Measurements from ENCODE around the gene ADAD2. TPM values are rescaled to one million over a fixed set of nuclear protein-coding genes. Genes with fewer than 3 reads are reported as not detected.
"Not testable (repeated sequence)": the region's sequence is repeated elsewhere in the genome, so short reads cannot be mapped to it uniquely, and the experiment has no call there.

Gene ADAD2
- total and polyA plus RNA-seq, 5 experiments from 2014 or later: 0.10 to 0.21 (median 0.12) TPM; not detected in 2

DNA sequence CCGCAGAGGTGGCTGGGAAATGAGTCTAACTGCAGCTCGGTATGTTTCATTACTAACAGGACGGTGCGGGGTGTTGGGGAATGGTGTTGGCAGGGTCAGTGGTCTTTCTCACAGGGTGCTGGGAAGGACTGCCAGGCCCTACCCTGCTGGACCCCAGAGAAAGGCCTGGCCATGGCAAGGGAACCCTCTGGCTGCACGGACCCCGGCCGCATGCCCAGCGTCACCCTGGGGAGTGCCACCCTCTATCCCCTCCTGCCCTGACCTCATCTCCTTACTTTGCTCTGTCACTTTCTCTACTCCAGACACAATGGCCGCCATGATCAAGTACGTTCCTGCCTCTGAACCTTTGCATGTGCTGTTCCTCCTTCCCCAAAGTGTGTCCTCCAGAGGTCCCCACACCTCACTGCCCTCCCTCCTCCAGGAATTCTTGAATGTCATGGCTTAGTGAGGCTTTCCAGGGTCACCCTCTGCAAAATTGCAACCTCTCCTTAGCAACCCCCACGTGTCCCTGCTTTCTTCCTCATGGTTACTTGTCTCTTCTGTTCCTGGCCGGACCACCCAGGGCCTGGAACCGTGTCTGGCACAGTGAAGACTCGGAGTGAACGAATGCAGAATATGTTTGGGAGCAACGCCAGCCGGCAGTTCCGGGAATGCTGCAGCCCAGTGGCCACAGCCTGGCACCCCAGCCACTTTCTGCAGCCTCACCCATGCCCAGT lies 15.2 kb downstream of the ADAD2 start:
- Mint-ChIP-seq H3K9me3 (no peaks in the 10 kb centered on the region), H3K4me1 (no peaks in the 10 kb centered on the region), H3K4me3 (no peak overlapping the region), H3K27me3 (no peaks in the 10 kb centered on the region), H3K36me3 (no peaks in the 10 kb centered on the region), H3K27ac (no peak overlapping the region)
- POLR2A ChIA-PET: no interaction called here
- no peak for ATAC-seq
- DNase-seq: peak in 1 of 10 donors; percentile 26

DNA sequence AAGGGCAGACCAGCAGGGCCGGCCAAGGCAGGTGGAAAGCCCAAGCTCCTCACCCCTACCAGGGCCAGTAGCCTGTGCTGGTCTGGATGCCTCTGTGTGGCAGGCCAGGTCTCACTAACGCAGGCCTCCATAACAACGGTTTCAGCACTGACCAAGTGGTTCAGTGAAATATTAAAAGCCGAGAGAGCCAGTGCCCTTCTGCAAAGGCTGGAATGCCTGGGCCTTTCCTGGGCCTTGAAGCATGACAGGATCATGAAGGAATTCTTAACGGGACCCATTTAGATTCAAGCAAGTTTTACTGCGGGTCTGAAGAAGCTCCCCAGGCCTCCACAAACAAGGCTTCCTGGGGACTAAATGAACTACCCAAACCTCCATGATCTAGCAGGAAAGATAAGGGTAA lies 16.3 kb downstream of the ADAD2 start:
- POLR2A ChIA-PET: no interaction called here

DNA sequence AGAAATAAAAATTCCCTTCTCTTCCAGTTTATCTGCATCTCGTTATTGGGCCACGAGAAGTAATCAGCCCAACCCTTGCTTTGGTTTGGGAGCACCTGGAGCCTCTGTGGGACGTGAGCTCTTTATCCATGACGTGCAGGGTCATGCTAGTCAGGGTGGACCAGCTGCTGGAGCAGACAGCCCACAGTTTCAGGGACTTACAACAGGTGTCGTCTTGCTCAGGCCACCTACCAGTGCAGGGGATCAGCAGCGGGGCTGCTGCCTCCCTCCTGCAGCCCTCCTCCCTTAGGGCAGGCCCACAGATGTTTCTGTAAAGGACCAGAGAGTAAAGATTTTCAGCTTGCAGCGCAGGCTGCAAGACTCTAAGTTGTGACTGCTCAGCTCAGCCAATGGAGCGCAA lies 16.9 kb downstream of the ADAD2 start:
- no peaks in the 10 kb centered on the region for H3K36me3 Mint-ChIP-seq
- no peaks in the 10 kb centered on the region for H3K4me1 Mint-ChIP-seq
- POLR2A ChIA-PET: no interaction called here
- no peaks in the 10 kb centered on the region for H3K27me3 Mint-ChIP-seq
- no peak for ATAC-seq
- no peak overlapping the region for H3K27ac Mint-ChIP-seq
- DNase-seq: no peak
- H3K9me3 Mint-ChIP-seq: no peaks in the 10 kb centered on the region
- H3K4me3 Mint-ChIP-seq: no peak overlapping the region

More for the DNA sequence above, 16.3 kb downstream of the ADAD2 start:
- H3K36me3 Mint-ChIP-seq: no peaks in the 10 kb centered on the region
- H3K27me3 Mint-ChIP-seq: no peaks in the 10 kb centered on the region
- no peak for ATAC-seq
- no peak overlapping the region for H3K4me3 Mint-ChIP-seq
- H3K9me3 Mint-ChIP-seq: no peaks in the 10 kb centered on the region
- H3K27ac Mint-ChIP-seq: no peak overlapping the region
- DNase-seq: no peak
- no peaks in the 10 kb centered on the region for H3K4me1 Mint-ChIP-seq

DNA sequence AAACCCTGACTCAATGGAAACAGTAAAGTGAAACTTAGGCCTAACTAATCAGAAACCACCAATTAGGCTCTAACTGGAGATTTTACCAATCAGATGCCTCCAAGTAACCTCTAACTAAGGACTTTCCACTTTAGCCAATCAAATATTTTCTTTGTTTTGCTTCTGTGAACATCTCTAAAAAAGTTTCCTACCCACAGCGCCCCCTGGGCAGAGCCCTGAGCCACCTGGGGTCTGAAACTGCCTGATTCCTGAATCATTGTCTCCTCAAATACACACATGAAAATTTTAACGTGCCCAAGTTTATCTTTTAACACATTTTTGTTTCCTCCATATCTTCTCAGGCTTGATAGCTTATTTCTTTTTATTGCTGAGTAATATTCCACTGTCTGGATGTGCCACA lies 19.0 kb downstream of the ADAD2 start:
- no peak for ATAC-seq
- Mint-ChIP-seq H3K9me3 (no peaks in the 10 kb centered on the region), H3K4me3 (no peak overlapping the region), H3K36me3 (no peaks in the 10 kb centered on the region), H3K4me1 (no peaks in the 10 kb centered on the region), H3K27ac (no peak overlapping the region), H3K27me3 (no peaks in the 10 kb centered on the region)
- POLR2A ChIA-PET: no interaction called here
- no peak for DNase-seq

DNA sequence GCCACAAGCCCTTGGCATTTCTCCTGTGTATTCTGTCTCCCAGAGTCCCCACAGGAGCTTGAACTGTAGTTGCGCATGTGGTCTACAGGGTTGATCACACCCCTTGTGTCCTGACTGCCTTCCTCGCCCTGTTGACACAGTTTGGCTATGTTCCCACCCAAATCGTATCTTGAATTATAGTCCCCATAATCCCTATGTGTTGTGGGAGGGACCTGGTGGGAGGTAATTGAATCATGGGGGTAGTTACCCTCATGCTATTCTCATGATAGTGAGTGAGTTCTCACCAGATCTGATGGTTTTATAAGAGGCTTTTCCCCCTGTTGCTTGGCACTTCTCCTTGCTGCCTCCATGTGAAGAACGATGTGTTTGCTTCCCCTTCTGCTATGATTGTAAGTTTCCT lies 21.2 kb downstream of the ADAD2 start:
- peaks cover 0 to 4% (median 0%) of the 10 kb centered on the region in 5 donors for H3K27me3 Mint-ChIP-seq

DNA sequence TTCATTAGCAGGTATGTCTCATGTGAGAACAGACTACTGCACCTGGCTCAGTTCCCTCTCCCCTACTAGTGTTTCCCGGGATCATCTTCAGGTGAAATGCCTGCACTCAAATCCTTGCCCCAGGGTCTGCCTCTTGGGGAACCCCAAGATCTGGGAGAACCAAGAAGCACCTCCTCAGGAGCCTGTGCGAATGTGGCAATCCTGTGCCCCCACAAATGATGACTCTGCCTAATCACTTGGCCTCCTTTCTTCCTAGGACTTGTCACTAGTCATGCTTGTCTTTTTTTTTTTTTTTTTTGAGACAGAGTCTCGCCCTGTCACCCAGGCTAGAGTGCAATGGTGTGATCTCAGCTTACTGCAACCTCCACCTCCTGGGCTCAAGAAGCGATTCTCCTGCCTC lies 21.7 kb downstream of the ADAD2 start:
- DNase-seq (no peak), ATAC-seq (no peak)
- no peaks in the 10 kb centered on the region for H3K9me3 Mint-ChIP-seq
- H3K4me1 Mint-ChIP-seq: no peaks in the 10 kb centered on the region
- H3K36me3 Mint-ChIP-seq: no peaks in the 10 kb centered on the region
- peaks cover 0 to 6% (median 0%) of the 10 kb centered on the region in 5 donors for H3K27me3 Mint-ChIP-seq
- no peak overlapping the region for H3K4me3 Mint-ChIP-seq
- no peak overlapping the region for H3K27ac Mint-ChIP-seq
- POLR2A ChIA-PET: no interaction called here

More for the DNA sequence above, 21.2 kb downstream of the ADAD2 start:
- POLR2A ChIA-PET: no interaction called here
- no peaks in the 10 kb centered on the region for H3K4me1 Mint-ChIP-seq
- no peak overlapping the region for H3K4me3 Mint-ChIP-seq
- H3K36me3 Mint-ChIP-seq: no peaks in the 10 kb centered on the region
- H3K9me3 Mint-ChIP-seq: no peaks in the 10 kb centered on the region
- no peak for ATAC-seq
- DNase-seq: no peak
- no peak overlapping the region for H3K27ac Mint-ChIP-seq

DNA sequence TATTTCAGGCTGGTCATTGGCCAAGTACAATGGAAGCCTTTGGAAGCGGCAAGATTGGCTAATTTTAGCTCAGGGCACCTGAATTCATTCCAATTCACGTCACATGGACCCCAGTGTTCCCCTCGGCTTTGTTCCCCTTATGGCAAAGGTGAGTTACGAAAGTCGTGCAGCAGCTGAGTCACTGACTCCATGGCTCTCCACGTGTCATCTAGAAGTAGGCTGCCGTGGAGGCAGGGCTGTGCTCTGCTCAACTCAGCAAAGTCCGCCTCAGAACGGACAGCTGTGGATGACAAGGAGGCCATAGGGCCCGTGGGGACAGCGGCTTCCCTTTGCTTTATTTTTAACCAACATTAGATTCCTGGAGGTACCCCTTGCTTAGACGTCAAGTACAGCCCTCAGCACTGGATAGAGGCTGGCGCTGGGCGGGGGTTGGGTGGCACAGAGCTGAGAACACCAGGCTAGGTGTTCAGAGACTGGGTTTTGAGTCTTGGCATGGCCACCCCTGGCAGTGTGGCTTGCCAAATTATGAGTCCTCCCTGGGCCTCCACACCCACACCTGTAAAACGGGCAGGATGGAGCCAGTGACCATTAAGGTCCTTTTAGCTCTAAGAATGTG lies 23.6 kb downstream of the ADAD2 start:
- no peaks in the 10 kb centered on the region for H3K4me1 Mint-ChIP-seq
- H3K27me3 Mint-ChIP-seq: peaks cover 0 to 9% (median 0%) of the 10 kb centered on the region in 5 donors
- H3K27ac Mint-ChIP-seq: no peak overlapping the region
- no peak overlapping the region for H3K4me3 Mint-ChIP-seq
- no peaks in the 10 kb centered on the region for H3K36me3 Mint-ChIP-seq
- DNase-seq: no peak
- H3K9me3 Mint-ChIP-seq: no peaks in the 10 kb centered on the region
- no peak for ATAC-seq
- POLR2A ChIA-PET: no interaction called here

DNA sequence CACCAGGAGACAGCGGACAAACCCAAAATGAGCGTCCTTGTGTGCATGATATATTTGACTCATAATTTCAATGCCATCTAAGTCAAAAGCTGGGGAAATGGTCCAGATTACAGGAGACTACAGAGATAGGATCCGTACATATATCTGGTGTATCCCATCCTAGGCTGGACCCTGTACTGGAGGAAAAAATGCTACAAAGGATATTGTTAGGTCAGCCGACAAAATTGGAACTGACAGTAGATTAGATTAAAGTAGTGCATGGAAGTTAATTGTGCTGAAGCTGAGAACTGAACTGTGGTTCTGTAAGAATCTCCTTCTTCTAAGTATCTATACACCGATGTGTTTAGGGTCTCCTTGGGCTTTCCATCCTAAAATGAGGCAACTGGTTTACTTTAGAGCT lies 24.6 kb downstream of the ADAD2 start:
- no peak overlapping the region for H3K4me3 Mint-ChIP-seq
- no peak for DNase-seq
- POLR2A ChIA-PET: no interaction called here
- no peak for ATAC-seq
- peak overlapping the region in 1 of 10 donors; percentile 41 for H3K27ac Mint-ChIP-seq
- no peaks in the 10 kb centered on the region for H3K36me3 Mint-ChIP-seq
- H3K4me1 Mint-ChIP-seq: no peaks in the 10 kb centered on the region
- H3K27me3 Mint-ChIP-seq: peaks cover 0 to 9% (median 0%) of the 10 kb centered on the region in 5 donors
- H3K9me3 Mint-ChIP-seq: no peaks in the 10 kb centered on the region

DNA sequence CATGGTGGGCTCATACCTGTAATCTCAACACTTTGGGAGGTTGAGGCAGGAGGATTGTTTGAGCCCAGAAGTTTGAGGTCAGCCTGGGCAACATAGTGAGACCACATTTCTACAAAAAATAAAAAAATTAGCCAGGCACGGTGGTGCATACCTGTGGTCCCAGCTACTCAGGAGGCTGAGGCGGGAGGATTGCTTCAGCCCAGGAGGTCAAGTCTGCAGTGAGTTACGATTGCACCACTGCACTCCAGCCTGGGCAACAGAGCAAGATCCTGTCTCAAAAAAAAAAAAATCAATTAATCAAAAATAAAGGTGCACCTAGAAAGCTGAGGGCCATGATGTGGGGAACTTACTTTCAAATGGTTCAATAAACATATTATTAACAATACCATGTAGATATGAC lies 25.2 kb downstream of the ADAD2 start:
- DNase-seq, POLR2A ChIA-PET, H3K9me3 Mint-ChIP-seq, H3K27ac Mint-ChIP-seq, ATAC-seq, H3K36me3 Mint-ChIP-seq, H3K4me3 Mint-ChIP-seq, H3K4me1 Mint-ChIP-seq, H3K27me3 Mint-ChIP-seq: not testable (repeated sequence)

DNA sequence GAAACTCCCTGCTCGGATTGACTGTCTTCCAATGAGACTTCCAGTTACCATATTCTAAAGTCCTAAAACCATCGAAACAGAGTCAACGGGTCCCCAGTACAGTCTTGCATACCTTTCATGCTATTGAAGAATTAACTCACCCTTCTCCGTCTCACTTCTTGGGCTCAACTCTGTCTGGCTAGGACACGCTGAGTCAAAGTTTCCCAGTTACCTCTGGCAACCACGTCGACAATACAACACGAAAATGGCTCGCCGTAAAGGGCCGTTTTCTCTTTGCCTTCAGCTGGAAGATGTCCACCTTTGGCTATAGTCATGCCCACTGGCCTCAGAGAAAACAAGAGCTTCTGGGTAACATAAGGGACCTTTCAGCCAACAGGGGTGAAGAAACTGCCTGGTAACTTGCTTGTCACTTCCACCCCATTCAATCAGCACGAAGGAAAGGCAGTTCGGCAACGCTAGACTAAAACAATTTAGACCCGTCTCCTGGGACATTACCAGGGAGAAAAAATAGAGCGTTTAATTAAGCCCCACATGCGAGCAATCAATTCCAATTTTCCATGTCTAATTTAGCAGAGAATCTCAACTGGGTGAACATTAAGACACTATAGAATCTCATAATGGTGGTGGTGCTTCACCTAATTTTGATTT lies 27.3 kb downstream of the ADAD2 start:
- Mint-ChIP-seq H3K27ac (no peak overlapping the region), H3K4me3 (no peak overlapping the region)
- no peak for ATAC-seq

DNA sequence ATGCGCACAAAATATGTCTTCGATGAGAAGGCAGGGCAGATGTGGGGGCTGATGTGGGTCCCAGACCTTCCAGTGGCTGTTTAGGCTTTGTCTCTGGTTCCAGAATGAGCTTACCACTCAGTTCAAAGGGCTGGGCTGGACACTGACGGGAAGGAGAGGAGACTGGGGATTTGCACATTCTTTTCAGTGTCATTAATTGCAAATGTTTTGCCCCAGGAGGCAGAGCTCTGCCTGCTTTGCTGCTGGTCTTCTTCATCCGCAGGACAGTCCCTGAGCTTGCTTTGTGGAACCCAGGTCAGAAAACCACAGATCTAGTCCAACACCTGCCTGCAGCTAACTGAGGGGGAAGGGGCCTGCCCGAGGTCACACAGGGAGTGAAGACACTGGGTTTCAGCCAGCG lies 28.0 kb downstream of the ADAD2 start:
- no peaks in the 10 kb centered on the region for H3K36me3 Mint-ChIP-seq
- H3K27ac Mint-ChIP-seq: no peak overlapping the region
- POLR2A ChIA-PET: no interaction called here
- no peaks in the 10 kb centered on the region for H3K4me1 Mint-ChIP-seq
- no peak overlapping the region for H3K4me3 Mint-ChIP-seq
- H3K9me3 Mint-ChIP-seq: no peaks in the 10 kb centered on the region
- no peak for ATAC-seq
- DNase-seq: no peak
- peaks cover 0 to 10% (median 3%) of the 10 kb centered on the region in 5 donors for H3K27me3 Mint-ChIP-seq

More for the DNA sequence above, 27.3 kb downstream of the ADAD2 start:
- Mint-ChIP-seq H3K27me3 (peaks cover 0 to 10% (median 3%) of the 10 kb centered on the region in 5 donors), H3K36me3 (no peaks in the 10 kb centered on the region), H3K4me1 (no peaks in the 10 kb centered on the region), H3K9me3 (no peaks in the 10 kb centered on the region)
- no peak for DNase-seq
- POLR2A ChIA-PET: no interaction called here

DNA sequence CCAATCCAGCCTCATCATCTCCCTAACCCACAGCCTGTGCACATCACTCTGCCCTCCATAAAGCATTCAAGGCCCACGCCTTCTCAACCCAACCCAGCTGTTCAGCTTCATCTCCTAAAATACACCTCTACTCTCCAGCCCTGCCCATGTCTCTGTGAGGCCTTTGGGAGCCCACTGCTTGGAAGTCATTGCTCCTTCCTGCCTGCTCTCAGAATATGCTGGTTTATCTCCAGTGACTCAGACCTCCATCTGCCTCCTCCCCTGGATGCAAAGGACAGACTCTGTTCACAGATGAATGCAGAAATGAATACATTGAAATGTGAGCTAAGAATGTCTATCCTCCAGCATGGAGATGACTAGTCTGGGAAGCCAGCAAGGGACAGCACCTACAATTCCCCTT lies 29.9 kb downstream of the ADAD2 start:
- H3K4me1 Mint-ChIP-seq: no peaks in the 10 kb centered on the region
- DNase-seq (no peak), ATAC-seq (no peak)
- no peak overlapping the region for H3K4me3 Mint-ChIP-seq
- H3K27ac Mint-ChIP-seq: no peak overlapping the region
- no peaks in the 10 kb centered on the region for H3K9me3 Mint-ChIP-seq
- H3K27me3 Mint-ChIP-seq: peaks cover 0 to 15% (median 4%) of the 10 kb centered on the region in 5 donors
- H3K36me3 Mint-ChIP-seq: no peaks in the 10 kb centered on the region
- POLR2A ChIA-PET: no interaction called here

DNA sequence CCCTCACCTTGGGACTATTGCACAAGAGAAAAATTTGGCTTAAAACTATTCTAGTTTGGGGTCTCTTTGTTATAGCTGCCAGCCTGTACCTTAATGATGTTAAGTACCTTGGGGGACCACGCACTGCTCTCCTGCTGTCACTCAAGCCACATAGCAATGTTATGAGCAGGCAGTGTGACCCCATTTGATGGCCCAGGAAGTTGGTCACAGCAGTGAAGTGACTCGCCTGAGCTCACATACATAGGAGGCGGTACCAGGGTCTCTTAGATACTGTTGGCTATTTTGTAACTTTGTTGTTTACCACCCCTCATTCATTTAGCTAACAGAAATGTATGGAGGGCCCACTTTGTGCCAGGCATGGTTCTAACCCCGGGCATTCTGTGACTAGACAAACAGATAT lies 32.5 kb downstream of the ADAD2 start:
- H3K27me3 Mint-ChIP-seq: peaks cover 6 to 23% (median 16%) of the 10 kb centered on the region in 5 donors
- POLR2A ChIA-PET: no interaction called here
- H3K4me1 Mint-ChIP-seq: no peaks in the 10 kb centered on the region
- no peaks in the 10 kb centered on the region for H3K36me3 Mint-ChIP-seq
- H3K4me3 Mint-ChIP-seq: no peak overlapping the region
- no peaks in the 10 kb centered on the region for H3K9me3 Mint-ChIP-seq
- DNase-seq (no peak), ATAC-seq (no peak)
- peak overlapping the region in 1 of 10 donors; percentile 27 for H3K27ac Mint-ChIP-seq

All from naive thymus-derived CD8-positive, alpha-beta T cell (primary cell).